Muscle of arm (tissue), 12 donors: ENCODE results near the gene TBC1D1. TPM values are rescaled to one million over a fixed set of nuclear protein-coding genes. Genes with fewer than 3 reads are reported as not detected.

Experiments used
- DNase-seq: peaks from one replicate; pipeline ENCODE4 v3.0.0-alpha.2; 2013
- polyA plus RNA-seq, 12 donors: library from polyadenylated mRNA; unstranded; fragments of 120-200 nt; gene quantifications; one replicate each; pipeline ENCODE4 v1.2.1, GENCODE V29; 2013; ENCODE audit not compliant: insufficient read length in 12 of 12

TBC1D1 gene
- polyA plus RNA-seq, 12 donors: 36.0 to 71.2 (median 61.3) TPM; not detected in 1

DNA sequence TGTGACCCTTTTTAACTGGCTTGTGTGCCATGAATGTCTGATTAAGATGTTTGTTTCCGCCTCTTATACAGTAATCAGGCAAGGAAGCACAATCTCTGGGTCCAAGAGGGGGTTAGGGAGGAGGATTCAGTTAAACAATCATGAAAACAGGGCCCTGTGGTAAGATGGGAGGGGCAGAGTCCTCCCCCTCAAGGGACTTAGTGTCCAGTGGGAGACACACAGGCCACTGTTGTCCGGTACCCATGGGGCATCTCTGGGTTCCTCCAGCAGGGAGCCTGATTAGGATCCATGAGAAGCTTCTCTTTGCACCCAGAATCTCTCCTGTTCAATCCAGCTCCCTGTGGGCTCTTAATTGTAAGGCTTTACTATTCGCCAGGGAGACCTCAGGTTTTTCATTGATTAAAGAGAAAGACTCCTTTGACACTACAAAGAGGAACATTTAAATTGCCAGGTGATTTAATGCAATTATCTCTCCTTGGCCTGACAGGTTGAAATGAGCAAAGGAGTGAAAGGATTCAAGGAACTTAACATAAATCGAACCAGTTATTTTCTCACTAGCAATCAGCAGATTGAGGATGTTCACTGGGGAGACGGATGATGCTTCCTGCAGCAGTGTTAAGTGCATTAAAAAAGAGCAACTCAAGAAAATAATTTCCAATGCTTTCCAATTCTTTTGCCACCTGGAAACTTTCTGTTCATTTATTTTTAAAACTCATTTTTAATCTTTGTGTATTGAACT, 294.7 kb downstream of the TBC1D1 start:
- DNase-seq: no peak

GRCh38 chr4:38188136-38188535, 297.3 kb downstream of the TBC1D1 start:
- no peak for DNase-seq

GRCh38 chr4:38188631-38189101, 297.8 kb downstream of the TBC1D1 start:
- DNase-seq: no peak

Other genes with a start within 250 kb of the TBC1D1 start
- gene RELL1, start 204.7 kb upstream of the TBC1D1 start, polyA plus RNA-seq: 10 to 100 TPM in 11 of 12 donors, not detected in 1; 12.4 to 17.8 (median 14.8) TPM
- gene PGM2, start 64.4 kb upstream of the TBC1D1 start, polyA plus RNA-seq: 10 to 100 TPM in 8 of 12 donors, 1 to 10 TPM in 3, not detected in 1; 9.4 to 34.8 (median 12.8) TPM
- gene PTTG2, start 69.3 kb downstream of the TBC1D1 start, polyA plus RNA-seq: not detected